ENCODE results near the gene PDZD2. TPM values are rescaled to one million over a fixed set of nuclear protein-coding genes. Genes with fewer than 3 reads are reported as not detected.

Gene PDZD2
- total RNA-seq, 4 donors from 2014 or later, result 13.7 to 26.7 (median 24.1) TPM

DNA sequence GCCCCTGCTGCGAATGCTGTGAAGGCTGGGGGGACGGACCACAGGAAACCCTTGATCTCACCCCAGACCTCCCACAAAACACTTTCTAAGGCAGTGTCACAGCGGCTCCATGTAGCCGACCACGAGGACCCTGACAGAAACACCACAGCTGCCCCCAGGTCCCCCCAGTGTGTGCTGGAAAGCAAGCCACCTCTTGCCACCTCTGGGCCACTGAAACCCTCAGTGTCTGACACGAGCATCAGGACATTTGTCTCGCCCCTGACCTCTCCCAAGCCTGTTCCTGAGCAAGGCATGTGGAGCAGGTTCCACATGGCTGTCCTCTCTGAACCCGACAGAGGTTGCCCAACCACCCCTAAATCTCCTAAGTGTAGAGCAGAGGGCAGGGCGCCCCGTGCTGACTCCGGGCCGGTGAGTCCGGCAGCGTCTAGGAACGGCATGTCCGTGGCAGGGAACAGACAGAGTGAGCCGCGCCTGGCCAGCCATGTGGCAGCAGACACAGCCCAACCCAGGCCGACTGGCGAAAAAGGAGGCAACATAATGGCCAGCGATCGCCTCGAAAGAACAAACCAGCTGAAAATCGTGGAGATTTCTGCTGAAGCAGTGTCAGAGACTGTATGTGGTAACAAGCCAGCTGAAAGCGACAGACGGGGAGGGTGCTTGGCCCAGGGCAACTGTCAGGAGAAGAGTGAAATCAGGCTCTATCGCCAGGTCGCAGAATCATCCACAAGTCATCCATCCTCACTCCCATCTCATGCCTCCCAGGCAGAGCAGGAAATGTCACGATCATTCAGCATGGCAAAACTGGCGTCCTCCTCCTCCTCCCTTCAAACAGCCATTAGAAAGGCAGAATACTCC, 450.4 kb downstream of the PDZD2 start:
- H3K27me3 ChIP-seq, result no peaks in the 10 kb centered on the region
- intact Hi-C loops (cut with DNase I), result no loop called here
- no peak overlapping the region for H3K4me3 ChIP-seq
- no peaks in the 10 kb centered on the region for H3K9me3 ChIP-seq
- peaks cover 0 to 4% (median 0%) of the 10 kb centered on the region in 3 donors for H3K4me1 ChIP-seq
- H3K36me3 ChIP-seq, result peaks cover 7 to 69% (median 19%) of the 10 kb centered on the region in 3 donors
- no peak overlapping the region for H3K27ac ChIP-seq
- 84 to 95% methylated on average over 10 to 24 of the region's 30 CpGs for WGBS, 2 donors
- no peak for DNase-seq
- TF ChIP-seq POLR2A (IDR thresholded peaks at IDR 0.05), result no peak
- TF ChIP-seq, protein P1, sequence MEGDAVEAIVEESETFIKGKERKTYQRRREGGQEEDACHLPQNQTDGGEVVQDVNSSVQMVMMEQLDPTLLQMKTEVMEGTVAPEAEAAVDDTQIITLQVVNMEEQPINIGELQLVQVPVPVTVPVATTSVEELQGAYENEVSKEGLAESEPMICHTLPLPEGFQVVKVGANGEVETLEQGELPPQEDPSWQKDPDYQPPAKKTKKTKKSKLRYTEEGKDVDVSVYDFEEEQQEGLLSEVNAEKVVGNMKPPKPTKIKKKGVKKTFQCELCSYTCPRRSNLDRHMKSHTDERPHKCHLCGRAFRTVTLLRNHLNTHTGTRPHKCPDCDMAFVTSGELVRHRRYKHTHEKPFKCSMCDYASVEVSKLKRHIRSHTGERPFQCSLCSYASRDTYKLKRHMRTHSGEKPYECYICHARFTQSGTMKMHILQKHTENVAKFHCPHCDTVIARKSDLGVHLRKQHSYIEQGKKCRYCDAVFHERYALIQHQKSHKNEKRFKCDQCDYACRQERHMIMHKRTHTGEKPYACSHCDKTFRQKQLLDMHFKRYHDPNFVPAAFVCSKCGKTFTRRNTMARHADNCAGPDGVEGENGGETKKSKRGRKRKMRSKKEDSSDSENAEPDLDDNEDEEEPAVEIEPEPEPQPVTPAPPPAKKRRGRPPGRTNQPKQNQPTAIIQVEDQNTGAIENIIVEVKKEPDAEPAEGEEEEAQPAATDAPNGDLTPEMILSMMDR (IDR thresholded peaks at IDR 0.05), result no peak

DNA sequence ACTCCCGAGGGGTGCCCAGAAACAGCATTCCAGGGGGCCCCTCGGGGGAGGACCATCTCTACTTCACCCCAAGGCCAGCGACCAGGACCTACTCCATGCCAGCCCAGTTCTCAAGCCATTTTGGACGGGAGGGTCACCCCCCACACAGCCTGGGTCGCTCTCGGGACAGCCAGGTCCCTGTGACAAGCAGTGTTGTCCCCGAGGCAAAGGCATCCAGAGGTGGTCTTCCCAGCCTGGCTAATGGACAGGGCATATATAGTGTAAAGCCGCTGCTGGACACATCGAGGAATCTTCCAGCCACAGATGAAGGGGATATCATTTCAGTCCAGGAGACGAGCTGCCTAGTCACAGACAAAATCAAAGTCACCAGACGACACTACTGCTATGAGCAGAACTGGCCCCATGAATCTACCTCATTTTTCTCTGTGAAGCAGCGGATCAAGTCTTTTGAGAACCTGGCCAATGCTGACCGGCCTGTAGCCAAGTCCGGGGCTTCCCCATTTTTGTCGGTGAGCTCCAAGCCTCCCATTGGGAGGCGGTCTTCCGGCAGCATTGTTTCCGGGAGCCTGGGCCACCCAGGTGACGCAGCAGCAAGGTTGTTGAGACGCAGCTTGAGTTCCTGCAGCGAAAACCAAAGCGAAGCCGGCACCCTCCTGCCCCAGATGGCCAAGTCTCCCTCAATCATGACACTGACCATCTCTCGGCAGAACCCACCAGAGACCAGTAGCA, 451.3 kb downstream of the PDZD2 start:
- Histone ChIP-seq H3K4me3 (no peak overlapping the region), H3K36me3 (peaks cover 7 to 77% (median 19%) of the 10 kb centered on the region in 3 donors), H3K4me1 (peaks cover 0 to 4% (median 0%) of the 10 kb centered on the region in 3 donors), H3K27ac (no peak overlapping the region), H3K9me3 (no peaks in the 10 kb centered on the region), H3K27me3 (no peaks in the 10 kb centered on the region)
- TF ChIP-seq, protein P1 (IDR thresholded peaks at IDR 0.05), result no peak
- TF ChIP-seq POLR2A (IDR thresholded peaks at IDR 0.05), result no peak
- 80 to 100% methylated on average over 4 to 7 of the region's 24 CpGs for WGBS, 2 donors
- no peak for DNase-seq
- intact Hi-C loops (cut with DNase I), result loop anchor here (5.0 kb wide), 1 partner anchor 263 kb away; no protein-coding TSS in a partner anchor

DNA sequence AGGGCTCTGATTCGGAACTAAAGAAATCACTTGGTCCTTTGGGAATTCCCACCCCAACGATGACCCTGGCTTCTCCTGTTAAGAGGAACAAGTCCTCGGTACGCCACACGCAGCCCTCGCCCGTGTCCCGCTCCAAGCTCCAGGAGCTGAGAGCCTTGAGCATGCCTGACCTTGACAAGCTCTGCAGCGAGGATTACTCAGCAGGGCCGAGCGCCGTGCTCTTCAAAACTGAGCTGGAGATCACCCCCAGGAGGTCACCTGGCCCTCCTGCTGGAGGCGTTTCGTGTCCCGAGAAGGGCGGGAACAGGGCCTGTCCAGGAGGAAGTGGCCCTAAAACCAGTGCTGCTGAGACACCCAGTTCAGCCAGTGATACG, 451.8 kb downstream of the PDZD2 start:
- DNase-seq, result no peak
- WGBS, 2 donors, result 81 to 85% methylated on average over 4 to 5 of the region's 17 CpGs
- peaks cover 7 to 81% (median 19%) of the 10 kb centered on the region in 3 donors for H3K36me3 ChIP-seq
- no peaks in the 10 kb centered on the region for H3K27me3 ChIP-seq
- peaks cover 0 to 4% (median 0%) of the 10 kb centered on the region in 3 donors for H3K4me1 ChIP-seq
- no peak for TF ChIP-seq POLR2A (IDR thresholded peaks at IDR 0.05)
- TF ChIP-seq, protein P1 (IDR thresholded peaks at IDR 0.05), result no peak
- no peaks in the 10 kb centered on the region for H3K9me3 ChIP-seq
- H3K4me3 ChIP-seq, result no peak overlapping the region
- intact Hi-C loops (cut with DNase I), result loop anchor here (5.0 kb wide), 1 partner anchor 263 kb away; no protein-coding TSS in a partner anchor
- H3K27ac ChIP-seq, result no peak overlapping the region

DNA sequence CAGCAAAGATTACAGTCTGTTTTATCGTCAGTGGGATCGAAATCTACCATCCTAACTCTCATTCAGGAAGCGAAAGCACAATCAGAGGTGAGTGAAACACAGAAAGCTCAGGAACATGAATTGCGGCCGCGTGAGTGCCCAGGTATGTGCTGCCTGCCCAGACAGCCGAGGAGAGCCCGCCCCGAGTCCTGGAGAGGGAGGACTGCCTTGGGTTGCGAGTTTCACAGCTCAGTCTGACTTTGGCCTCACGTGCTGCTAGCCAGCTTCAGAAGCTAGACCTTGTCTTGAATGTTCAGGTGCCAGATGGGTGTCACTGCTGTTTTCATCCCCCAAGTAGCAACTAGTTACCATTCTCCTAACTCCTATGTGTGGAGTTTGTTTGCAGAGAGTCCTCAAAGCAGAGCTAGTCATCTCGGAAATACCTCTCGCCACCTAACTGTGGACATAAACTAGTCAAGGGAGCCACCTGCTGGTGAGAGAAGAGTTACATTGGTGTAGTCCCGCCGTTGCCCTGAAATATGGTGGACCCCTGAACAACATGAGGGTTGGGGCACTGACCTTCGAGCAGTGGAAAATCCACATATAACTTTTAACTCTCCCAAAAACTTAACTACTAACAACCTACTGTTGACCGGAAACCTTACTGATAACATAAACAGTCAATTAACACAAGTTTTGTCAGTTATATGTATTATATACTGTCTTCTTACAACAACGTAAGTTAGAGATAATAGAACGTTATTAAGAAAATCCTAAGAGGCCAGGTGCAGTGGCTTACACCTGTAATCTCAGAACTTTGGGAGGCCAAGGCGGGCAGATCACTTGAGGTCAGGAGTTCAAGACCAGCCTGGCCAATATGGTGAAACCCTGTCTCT, 454.2 kb downstream of the PDZD2 start:
- Histone ChIP-seq H3K9me3 (no peaks in the 10 kb centered on the region), H3K4me3 (no peak overlapping the region), H3K27me3 (no peaks in the 10 kb centered on the region), H3K27ac (no peak overlapping the region), H3K36me3 (peaks cover 0 to 82% (median 14%) of the 10 kb centered on the region in 3 donors), H3K4me1 (peaks cover 0 to 4% (median 0%) of the 10 kb centered on the region in 3 donors)
- WGBS, 2 donors, result 63 to 67% methylated on average over 16 to 20 of the region's 20 CpGs
- intact Hi-C loops (cut with DNase I), result loop anchor here (5.0 kb wide), 1 partner anchor 266 kb away; no protein-coding TSS in a partner anchor
- TF ChIP-seq, protein P1 (IDR thresholded peaks at IDR 0.05), result peak; percentile 20 to 81 (median 74)
- no peak for TF ChIP-seq POLR2A (IDR thresholded peaks at IDR 0.05)
- no peak for DNase-seq
